Lower leg skin (tissue), 4 donors: Measurements from ENCODE around the gene CSNK1A1L. TPM values are rescaled to one million over a fixed set of nuclear protein-coding genes. Genes with fewer than 3 reads are reported as not detected.

Source experiments
- DNase-seq, 2 donors: peaks; one replicate each; pipeline ENCODE4 v3.0.0-alpha.2; 2019; ENCODE audit warnings: low spot score in 2 of 2
- H3K4me3 ChIP-seq: fragments of 200-600 bp; sonication (generic); 2 replicates; pipeline ENCODE4 v1.5.1; 2017; ENCODE audit warnings: mild to moderate bottlenecking, low read depth; ENCODE audit not compliant: poor library complexity, severe bottlenecking
- POLR2A ChIP-seq, 2 donors: fragments of 450-650 bp; IDR thresholded peaks; one replicate each; pipeline ENCODE4 v1.6.1; 2016 to 2017; ENCODE audit warnings: antibody characterized with exemption in 2 of 2, mild to moderate bottlenecking in 1 of 2, moderate library complexity in 1 of 2
- WGBS, 2 donors: methylation state at CpG; one replicate each; pipeline ENCODE4 v1.1.5; 2018; 5-methylcytosine and 5-hydroxymethylcytosine counted together
- intact Hi-C: fragments of 100-400 bp; cut with DNase I; formaldehyde crosslinking; loops from one replicate; pipeline ENCODE4 v1.15.0; 2023; ENCODE audit warnings: low total_unique reads
- total RNA-seq, 4 donors: library from RNA; depleted of rRNA; stranded (reverse); fragments of >200 nt; gene quantifications; one replicate each; pipeline ENCODE4 v1.1.0, GENCODE V29; 2016
- TF ChIP-seq, protein P1 (sequence below), 3 donors: fragments of 450-650 bp; IDR thresholded peaks; one replicate each; pipeline ENCODE4 v1.5.1; 2016; ENCODE audit warnings: antibody characterized with exemption in 3 of 3, mild to moderate bottlenecking in 3 of 3, moderate library complexity in 2 of 3

The CSNK1A1L gene
- total RNA-seq, 4 donors from 2014 or later: not detected

- TF ChIP-seq POLR2A (IDR thresholded peaks at IDR 0.05): no peak
- TF ChIP-seq, protein P1, sequence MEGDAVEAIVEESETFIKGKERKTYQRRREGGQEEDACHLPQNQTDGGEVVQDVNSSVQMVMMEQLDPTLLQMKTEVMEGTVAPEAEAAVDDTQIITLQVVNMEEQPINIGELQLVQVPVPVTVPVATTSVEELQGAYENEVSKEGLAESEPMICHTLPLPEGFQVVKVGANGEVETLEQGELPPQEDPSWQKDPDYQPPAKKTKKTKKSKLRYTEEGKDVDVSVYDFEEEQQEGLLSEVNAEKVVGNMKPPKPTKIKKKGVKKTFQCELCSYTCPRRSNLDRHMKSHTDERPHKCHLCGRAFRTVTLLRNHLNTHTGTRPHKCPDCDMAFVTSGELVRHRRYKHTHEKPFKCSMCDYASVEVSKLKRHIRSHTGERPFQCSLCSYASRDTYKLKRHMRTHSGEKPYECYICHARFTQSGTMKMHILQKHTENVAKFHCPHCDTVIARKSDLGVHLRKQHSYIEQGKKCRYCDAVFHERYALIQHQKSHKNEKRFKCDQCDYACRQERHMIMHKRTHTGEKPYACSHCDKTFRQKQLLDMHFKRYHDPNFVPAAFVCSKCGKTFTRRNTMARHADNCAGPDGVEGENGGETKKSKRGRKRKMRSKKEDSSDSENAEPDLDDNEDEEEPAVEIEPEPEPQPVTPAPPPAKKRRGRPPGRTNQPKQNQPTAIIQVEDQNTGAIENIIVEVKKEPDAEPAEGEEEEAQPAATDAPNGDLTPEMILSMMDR (IDR thresholded peaks at IDR 0.05): no peak
- no peak for DNase-seq
- WGBS, 2 donors: 60 to 65% methylated on average over 4 of the region's 4 CpGs
- H3K4me3 ChIP-seq: no peak overlapping the region
- intact Hi-C loops: loop anchor here (10.0 kb wide), 1 partner anchor 497 kb away; no protein-coding TSS in a partner anchor
Measured at GRCh38 chr13:37107456-37107855, 2.0 kb upstream of the CSNK1A1L start.

GRCh38 chr13:37106642-37107041, 1.2 kb upstream of the CSNK1A1L start:
- WGBS, 2 donors: 86 to 88% methylated on average over 2 of the region's 2 CpGs

GRCh38 chr13:37102896-37103295, 2.6 kb downstream of the CSNK1A1L start:
- no peak for DNase-seq
- H3K4me3 ChIP-seq: no peak overlapping the region
- TF ChIP-seq POLR2A (IDR thresholded peaks at IDR 0.05): no peak
- TF ChIP-seq, protein P1 (IDR thresholded peaks at IDR 0.05): no peak
- intact Hi-C loops: loop anchor here (10.0 kb wide), 1 partner anchor 502 kb away; no protein-coding TSS in a partner anchor
- WGBS, 2 donors: 69 to 70% methylated on average over 4 of the region's 4 CpGs

More at GRCh38 chr13:37106642-37107041, 1.2 kb upstream of the CSNK1A1L start:
- no peak overlapping the region for H3K4me3 ChIP-seq
- no peak for DNase-seq
- intact Hi-C loops: loop anchor here (10.0 kb wide), 1 partner anchor 498 kb away; no protein-coding TSS in a partner anchor
- no peak for TF ChIP-seq POLR2A (IDR thresholded peaks at IDR 0.05)
- TF ChIP-seq, protein P1 (IDR thresholded peaks at IDR 0.05): no peak

DNA sequence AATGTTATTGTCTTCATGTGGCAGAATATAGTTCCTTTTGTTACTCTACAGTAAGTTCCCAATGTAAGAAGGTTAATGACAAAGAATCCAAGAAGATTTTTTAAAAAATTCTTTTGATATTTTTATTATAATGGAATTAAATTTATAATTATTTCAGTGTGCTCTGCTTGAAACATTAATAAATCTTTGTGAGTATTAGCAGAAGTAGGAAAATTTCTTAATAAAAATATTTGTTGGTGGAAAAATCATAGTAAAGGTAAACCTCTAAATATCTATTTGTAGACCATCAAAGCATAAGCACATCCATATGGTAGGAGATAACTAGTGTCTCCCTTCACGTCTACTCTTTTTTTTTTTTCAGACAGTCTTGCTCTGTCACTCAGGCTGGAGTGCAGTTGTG, 4.3 kb downstream of the CSNK1A1L start:
- TF ChIP-seq POLR2A (IDR thresholded peaks at IDR 0.05): no peak
- TF ChIP-seq, protein P1 (IDR thresholded peaks at IDR 0.05): no peak
- no peak overlapping the region for H3K4me3 ChIP-seq
- intact Hi-C loops: loop anchor here (10.0 kb wide), 1 partner anchor 504 kb away; no protein-coding TSS in a partner anchor
- DNase-seq: no peak
- WGBS, 2 donors: 53 to 66% methylated on average over 1 of the region's 1 CpG

GRCh38 chr13:37100731-37101130, 4.7 kb downstream of the CSNK1A1L start:
- DNase-seq: no peak
- no peak for TF ChIP-seq POLR2A (IDR thresholded peaks at IDR 0.05)
- TF ChIP-seq, protein P1 (IDR thresholded peaks at IDR 0.05): no peak
- no peak overlapping the region for H3K4me3 ChIP-seq
- intact Hi-C loops: loop anchor here (10.0 kb wide), 1 partner anchor 504 kb away; no protein-coding TSS in a partner anchor

DNA sequence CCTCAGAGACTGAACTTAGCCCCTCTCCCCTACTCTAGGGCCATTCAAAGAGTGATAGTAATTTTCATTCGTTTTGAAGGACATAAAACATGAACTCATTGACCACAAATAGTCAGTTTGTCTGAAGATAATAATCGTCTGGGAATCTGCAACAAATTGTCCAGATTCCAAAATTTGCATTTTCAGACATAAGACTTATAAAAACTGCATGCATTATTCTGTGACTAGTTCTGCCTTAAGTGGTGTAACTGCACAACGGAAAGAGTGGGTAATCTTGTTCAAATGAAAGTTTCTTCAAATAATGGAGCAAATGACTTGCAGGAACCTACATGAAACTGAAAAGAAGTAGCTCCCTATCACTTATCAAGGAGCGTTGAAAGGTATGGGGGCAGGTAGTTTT, 8.4 kb downstream of the CSNK1A1L start:
- DNase-seq: no peak
- intact Hi-C loops: no loop called here
- no peak overlapping the region for H3K4me3 ChIP-seq
- TF ChIP-seq, protein P1 (IDR thresholded peaks at IDR 0.05): no peak
- TF ChIP-seq POLR2A (IDR thresholded peaks at IDR 0.05): no peak
- 74 to 77% methylated on average over 4 of the region's 4 CpGs for WGBS, 2 donors
